ENCODE measurements around the gene RPL10. TPM values are rescaled to one million over a fixed set of nuclear protein-coding genes. Genes with fewer than 3 reads are reported as not detected.
A peak's percentile ranks its signal among the peaks of the same experiment; 100 is the strongest.

RPL10 gene
- total RNA-seq, 1 donor from 2014 or later = 2,969 TPM

GRCh38 chrX:154369449-154370299 is 28.5 kb upstream of the RPL10 start:
- Mint-ChIP-seq H3K36me3 (peaks cover 2% of the 10 kb centered on the region), H3K27ac (peak overlapping the region; percentile 97), H3K4me3 (peak overlapping the region; percentile 86), H3K9me3 (no peaks in the 10 kb centered on the region), H3K4me1 (peaks cover 17% of the 10 kb centered on the region), H3K27me3 (ENCODE audit: low read depth) (no peaks in the 10 kb centered on the region)
- peak; percentile 64 to 73 for DNase-seq (ENCODE audit: low spot score in 2 of 2, unreplicated experiment in 2 of 2)
- no peak for TF ChIP-seq CTCF (IDR thresholded peaks at IDR 0.05; ENCODE audit: unreplicated experiment)

GRCh38 chrX:154370300-154371016 is 27.7 kb upstream of the RPL10 start:
- Mint-ChIP-seq H3K9me3 (no peaks in the 10 kb centered on the region), H3K36me3 (peaks cover 2% of the 10 kb centered on the region), H3K27ac (peak overlapping the region; percentile 97), H3K27me3 (ENCODE audit: low read depth) (no peaks in the 10 kb centered on the region), H3K4me3 (peak overlapping the region; percentile 86), H3K4me1 (peaks cover 21% of the 10 kb centered on the region)
- no peak for DNase-seq (ENCODE audit: low spot score in 2 of 2, unreplicated experiment in 2 of 2)
- TF ChIP-seq CTCF (IDR thresholded peaks at IDR 0.05; ENCODE audit: unreplicated experiment) = no peak

- H3K36me3 Mint-ChIP-seq = peaks cover 2% of the 10 kb centered on the region
- H3K27me3 Mint-ChIP-seq (ENCODE audit: low read depth) = no peaks in the 10 kb centered on the region
- H3K27ac Mint-ChIP-seq = peak overlapping the region; percentile 72
- H3K9me3 Mint-ChIP-seq = no peaks in the 10 kb centered on the region
- peak overlapping the region; percentile 79 for H3K4me3 Mint-ChIP-seq
- no peak for TF ChIP-seq CTCF (IDR thresholded peaks at IDR 0.05; ENCODE audit: unreplicated experiment)
- DNase-seq (ENCODE audit: low spot score in 2 of 2, unreplicated experiment in 2 of 2) = peak; percentile 72 to 84
- H3K4me1 Mint-ChIP-seq = peaks cover 21% of the 10 kb centered on the region
Observed at GRCh38 chrX:154371017-154371788, 27.0 kb upstream of the RPL10 start.

DNA sequence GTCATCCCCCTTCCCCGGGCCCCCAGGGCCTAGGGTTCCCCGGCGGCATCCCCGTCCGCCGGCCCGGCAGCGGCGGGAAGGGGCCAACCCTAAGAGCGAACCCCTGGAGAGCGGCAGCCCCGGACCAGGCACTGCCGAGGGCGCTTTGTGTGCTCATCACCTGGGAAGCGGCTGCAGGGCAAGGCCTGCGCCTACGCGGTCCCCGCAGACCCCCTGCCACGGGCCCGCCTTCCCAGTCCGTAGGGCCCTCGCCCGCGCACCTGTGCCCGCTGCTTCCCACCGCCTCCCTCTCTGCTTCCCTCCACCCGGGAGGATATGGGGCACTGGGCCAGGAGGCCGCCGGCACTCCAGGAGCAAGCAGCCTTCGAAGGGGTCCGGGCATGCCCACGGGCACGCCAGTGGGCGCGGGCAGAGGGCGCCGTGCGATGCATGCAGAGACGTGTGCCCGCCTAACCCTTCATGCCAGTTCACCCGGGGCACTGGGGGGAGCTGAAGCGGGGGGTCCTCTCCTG is 26.3 kb upstream of the RPL10 start:
- Mint-ChIP-seq H3K4me1 (peaks cover 25% of the 10 kb centered on the region), H3K27me3 (ENCODE audit: low read depth) (no peaks in the 10 kb centered on the region), H3K27ac (peak overlapping the region; percentile 95), H3K4me3 (peak overlapping the region; percentile 62), H3K36me3 (no peaks in the 10 kb centered on the region), H3K9me3 (no peaks in the 10 kb centered on the region)
- DNase-seq (ENCODE audit: low spot score in 2 of 2, unreplicated experiment in 2 of 2) = no peak
- no peak for TF ChIP-seq CTCF (IDR thresholded peaks at IDR 0.05; ENCODE audit: unreplicated experiment)

DNA sequence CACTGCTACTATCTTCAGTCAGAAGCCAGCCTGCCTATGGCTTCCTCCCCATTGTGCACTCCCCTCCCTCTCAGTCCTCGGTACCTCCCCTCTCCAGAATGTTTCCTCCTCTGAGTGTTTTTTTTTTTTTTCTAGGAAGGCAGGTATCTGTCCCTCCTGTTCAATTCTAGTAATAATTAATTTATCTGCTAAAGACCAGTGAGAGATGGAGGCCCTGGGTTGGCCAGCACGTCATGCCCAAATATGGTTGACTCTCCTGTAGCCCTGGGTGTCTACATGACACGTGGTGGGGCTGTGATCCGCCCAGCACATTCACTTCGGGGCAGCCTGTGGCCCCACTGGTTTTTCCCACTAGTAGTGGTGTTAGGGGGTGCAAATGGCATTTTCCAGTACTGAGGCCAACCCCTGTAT is 25.6 kb upstream of the RPL10 start:
- Mint-ChIP-seq H3K4me3 (peak overlapping the region; percentile 62), H3K9me3 (no peaks in the 10 kb centered on the region), H3K27ac (peak overlapping the region; percentile 95), H3K36me3 (no peaks in the 10 kb centered on the region), H3K27me3 (ENCODE audit: low read depth) (no peaks in the 10 kb centered on the region), H3K4me1 (peaks cover 28% of the 10 kb centered on the region)
- no peak for DNase-seq (ENCODE audit: low spot score in 2 of 2, unreplicated experiment in 2 of 2)
- TF ChIP-seq CTCF (IDR thresholded peaks at IDR 0.05; ENCODE audit: unreplicated experiment) = no peak

Data from mesothelial cell of epicardium (in vitro differentiated cells).